ENCODE measurements around the gene RAB17. TPM values are rescaled to one million over a fixed set of nuclear protein-coding genes. Genes with fewer than 3 reads are reported as not detected.
A peak's percentile ranks its signal among the peaks of the same experiment; 100 is the strongest.

The RAB17 gene
- total RNA-seq, result 1 to 10 TPM; 6.4 to 6.5 TPM

- Histone ChIP-seq H3K36me3 (no peaks in the 10 kb centered on the region), H3K27ac (peak within 1 kb of the TSS; percentile 10 to 45), H3K27me3 (replicated peaks; ENCODE audit: insufficient read depth) (no peaks in the 10 kb centered on the region), H3K4me1 (ENCODE audit: control insufficient read depth in 1 of 2, low read depth in 2 of 2) (peaks cover 20 to 47% of the 10 kb centered on the region in 2 donors), H3K4me3 (peak within 1 kb of the TSS; percentile 30), H3K9me3 (no peaks in the 10 kb centered on the region)
- no peak for TF ChIP-seq CTCF (IDR thresholded peaks at IDR 0.05)
- DNase-seq (ENCODE audit: low spot score) (no peak), ATAC-seq (ENCODE audit: insufficient number of reproducible peaks, low FRiP score, low read depth) (no peak)
These were observed at the start of gene RAB17 for GRCh38 chr2:237590272-237591140. TSS of gene RAB17 (minus strand) at chr2:237590734. CDS start at chr2:237586154, 4,580 bp downstream.

- DNase-seq (ENCODE audit: low spot score) (no peak), ATAC-seq (ENCODE audit: insufficient number of reproducible peaks, low FRiP score, low read depth) (no peak)
These were observed 49.3 kb upstream of the RAB17 start for GRCh38 chr2:237639836-237640220.

GRCh38 chr2:237639052-237639835 is 48.7 kb upstream of the RAB17 start:
- Histone ChIP-seq H3K4me3 (no peak overlapping the region), H3K27me3 (replicated peaks; ENCODE audit: insufficient read depth) (no peaks in the 10 kb centered on the region), H3K36me3 (peaks cover 3% of the 10 kb centered on the region), H3K9me3 (no peaks in the 10 kb centered on the region), H3K4me1 (ENCODE audit: control insufficient read depth in 1 of 2, low read depth in 2 of 2) (peaks cover 4 to 21% of the 10 kb centered on the region in 2 donors), H3K27ac (no peak overlapping the region)
- TF ChIP-seq CTCF (IDR thresholded peaks at IDR 0.05), result no peak
- no peak for ATAC-seq (ENCODE audit: insufficient number of reproducible peaks, low FRiP score, low read depth)
- DNase-seq (ENCODE audit: low spot score), result no peak

More at GRCh38 chr2:237639836-237640220, 49.3 kb upstream of the RAB17 start:
- TF ChIP-seq CTCF (IDR thresholded peaks at IDR 0.05), result no peak
- Histone ChIP-seq H3K36me3 (peaks cover 3% of the 10 kb centered on the region), H3K9me3 (no peaks in the 10 kb centered on the region), H3K4me3 (no peak overlapping the region), H3K4me1 (ENCODE audit: control insufficient read depth in 1 of 2, low read depth in 2 of 2) (peaks cover 3 to 21% of the 10 kb centered on the region in 2 donors), H3K27me3 (replicated peaks; ENCODE audit: insufficient read depth) (no peaks in the 10 kb centered on the region), H3K27ac (no peak overlapping the region)

- TF ChIP-seq CTCF (IDR thresholded peaks at IDR 0.05), result no peak
- DNase-seq (ENCODE audit: low spot score) (no peak), ATAC-seq (ENCODE audit: insufficient number of reproducible peaks, low FRiP score, low read depth) (no peak)
- Histone ChIP-seq H3K36me3 (peaks cover 2% of the 10 kb centered on the region), H3K4me1 (ENCODE audit: control insufficient read depth in 1 of 2, low read depth in 2 of 2) (peaks cover 14 to 32% of the 10 kb centered on the region in 2 donors), H3K27ac (no peak overlapping the region), H3K9me3 (no peaks in the 10 kb centered on the region), H3K4me3 (no peak overlapping the region), H3K27me3 (replicated peaks; ENCODE audit: insufficient read depth) (no peaks in the 10 kb centered on the region)
These were observed 47.6 kb upstream of the RAB17 start for GRCh38 chr2:237638176-237638575.

Data from thoracic aorta (tissue), 2 donors.